Upper lobe of left lung (tissue), 6 donors: ENCODE measurements around the gene PAM. TPM values are rescaled to one million over a fixed set of nuclear protein-coding genes. Genes with fewer than 3 reads are reported as not detected.

Experiments
- ATAC-seq, 2 donors: fragments of 200-7000 bp; cut with Tn5 transposase; one replicate each; pipeline ENCODE4 v1.9.1; 2022; ENCODE audit warnings: mild to moderate bottlenecking in 2 of 2, moderate library complexity in 2 of 2; ENCODE audit not compliant: low FRiP score in 2 of 2
- DNase-seq, 2 donors: peaks; one replicate each; pipeline ENCODE4 v3.0.0-alpha.2; 2019 to 2020
- H3K27ac ChIP-seq, 4 donors: fragments of 200-600 bp; sonication (generic); one replicate each; pipeline ENCODE4 v1.5.1; 2016 to 2019
- H3K27me3 ChIP-seq, 4 donors: fragments of 200-600 bp; sonication (generic); one replicate each; pipeline ENCODE4 v1.5.1; 2017 to 2019
- H3K36me3 ChIP-seq, 4 donors: fragments of 200-600 bp; sonication (generic); one replicate each; pipeline ENCODE4 v1.5.1; 2016 to 2019
- H3K4me1 ChIP-seq, 4 donors: fragments of 200-600 bp; sonication (generic); one replicate each; pipeline ENCODE4 v1.5.1; 2018 to 2019
- H3K4me3 ChIP-seq, 4 donors: fragments of 200-600 bp; sonication (generic); one replicate each; pipeline ENCODE4 v1.5.1; 2017 to 2019; ENCODE audit warnings: mild to moderate bottlenecking in 2 of 4, moderate library complexity in 1 of 4
- H3K9me3 ChIP-seq, 4 donors: fragments of 200-600 bp; sonication (generic); one replicate each; pipeline ENCODE4 v1.5.1; 2018 to 2019
- CTCF ChIP-seq, 6 experiments: fragments of 450-650 bp in 4 of 6; fragments of 200-600 bp in 2 of 6; sonication (generic) in 2 of 6; IDR thresholded peaks; one replicate each; pipeline ENCODE4 v1.5.1; 2016 to 2019; ENCODE audit warnings: antibody characterized with exemption in 6 of 6
- EP300 ChIP-seq, 4 donors: sonication (generic); formaldehyde crosslinking; IDR thresholded peaks; one replicate each; pipeline ENCODE4 v1.5.1; 2017; ENCODE audit warnings: antibody characterized with exemption in 4 of 4, control low read depth in 2 of 4
- POLR2A ChIP-seq, 4 donors: fragments of 450-650 bp; IDR thresholded peaks; one replicate each; pipeline ENCODE4 v1.5.1; 2016 to 2017; ENCODE audit warnings: antibody characterized with exemption in 4 of 4, mild to moderate bottlenecking in 2 of 4
- POLR2AphosphoS5 ChIP-seq, 2 donors: sonication (generic); formaldehyde crosslinking; IDR thresholded peaks; one replicate each; pipeline ENCODE4 v1.5.1; 2017; ENCODE audit warnings: antibody characterized with exemption in 2 of 2
- WGBS, 2 donors: methylation state at CpG; one replicate each; pipeline ENCODE4 v1.1.5; 2017 to 2018; 5-methylcytosine and 5-hydroxymethylcytosine counted together
- total RNA-seq, 6 donors: library from RNA; depleted of rRNA in 4 of 6; stranded (reverse); fragments of >200 nt in 4 of 6; gene quantifications; one replicate each; pipeline versions ENCODE4 v1.1.0 to v1.2.1, GENCODE V29; 2016 to 2021
- donor health status: DM: no; HTN: no; CAD: no; lungs with moderate emphysema.
- donor health status: DM: no; HTN: yes; CAD: no; lungs with severe emphysema.

Gene PAM
- total RNA-seq, 6 donors from 2014 or later: 91.1 to 428 (median 212) TPM

DNA sequence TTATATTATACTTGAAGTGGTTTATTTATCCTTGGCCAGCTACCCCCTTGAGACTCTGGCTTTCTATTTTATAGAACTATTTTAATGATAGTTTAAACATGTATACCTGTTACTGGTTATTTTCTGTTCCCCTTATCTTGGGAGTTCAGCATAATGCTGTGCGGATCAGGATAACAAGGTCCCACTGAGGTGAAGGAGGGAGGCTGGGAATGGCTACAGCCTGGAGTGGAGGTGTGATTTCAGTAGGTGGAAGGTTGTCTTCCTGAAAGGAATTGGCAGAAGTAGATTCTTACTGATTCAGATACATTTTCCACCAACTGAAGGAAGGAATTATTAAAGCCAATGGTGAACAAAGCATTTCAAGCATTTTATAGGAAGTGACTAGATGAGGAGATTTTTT lies 38.9 kb downstream of the PAM start:
- H3K9me3 ChIP-seq: no peaks in the 10 kb centered on the region
- no peaks in the 10 kb centered on the region for H3K27me3 ChIP-seq
- no peak overlapping the region for H3K4me3 ChIP-seq
- DNase-seq: no peak
- 96 to 97% methylated on average over 1 of the region's 1 CpG for WGBS, 2 donors
- no peak for ATAC-seq
- no peak overlapping the region for H3K27ac ChIP-seq
- TF ChIP-seq POLR2A (IDR thresholded peaks at IDR 0.05) (no peak), EP300 (IDR thresholded peaks at IDR 0.05) (no peak), CTCF (IDR thresholded peaks at IDR 0.05) (no peak)
- peaks cover 0 to 28% (median 9%) of the 10 kb centered on the region in 4 donors for H3K4me1 ChIP-seq
- no peaks in the 10 kb centered on the region for H3K36me3 ChIP-seq

GRCh38 chr5:102794677-102795331 lies 39.7 kb downstream of the PAM start:
- Histone ChIP-seq H3K27ac (no peak overlapping the region), H3K9me3 (no peaks in the 10 kb centered on the region), H3K27me3 (no peaks in the 10 kb centered on the region), H3K36me3 (no peaks in the 10 kb centered on the region), H3K4me3 (no peak overlapping the region), H3K4me1 (peaks cover under 1 to 34% (median 14%) of the 10 kb centered on the region in 4 donors)
- TF ChIP-seq POLR2A (IDR thresholded peaks at IDR 0.05) (no peak), CTCF (IDR thresholded peaks at IDR 0.05) (no peak), EP300 (IDR thresholded peaks at IDR 0.05) (no peak), POLR2AphosphoS5 (IDR thresholded peaks at IDR 0.05) (no peak)
- DNase-seq (no peak), ATAC-seq (no peak)
- 90 to 98% methylated on average over 3 of the region's 3 CpGs for WGBS, 2 donors

DNA sequence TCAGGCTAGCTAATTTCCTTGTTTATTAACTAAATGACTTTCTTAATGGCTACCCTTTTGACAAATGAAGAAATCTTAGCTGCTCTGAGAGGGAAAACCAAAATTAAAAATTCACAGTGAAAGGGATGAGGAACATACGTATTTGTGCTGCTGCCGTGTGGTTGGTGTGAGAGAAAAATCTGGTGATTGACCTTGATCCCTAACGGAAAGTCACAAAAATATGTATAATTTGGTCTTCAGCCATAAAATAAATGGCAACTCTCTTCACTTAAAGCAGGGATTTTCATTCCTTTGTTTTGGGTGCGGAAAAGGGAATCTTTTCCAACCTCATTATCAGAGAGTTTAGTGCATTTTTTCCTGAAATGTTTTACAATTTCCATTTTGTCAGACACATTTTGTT lies 40.4 kb downstream of the PAM start:
- H3K27me3 ChIP-seq: no peaks in the 10 kb centered on the region
- no peak overlapping the region for H3K4me3 ChIP-seq
- DNase-seq (no peak), ATAC-seq (no peak)
- H3K4me1 ChIP-seq: peaks cover 8 to 37% (median 20%) of the 10 kb centered on the region in 4 donors
- TF ChIP-seq CTCF (IDR thresholded peaks at IDR 0.05) (no peak), POLR2A (IDR thresholded peaks at IDR 0.05) (no peak), POLR2AphosphoS5 (IDR thresholded peaks at IDR 0.05) (no peak), EP300 (IDR thresholded peaks at IDR 0.05) (no peak)
- 77 to 87% methylated on average over 4 of the region's 4 CpGs for WGBS, 2 donors
- no peaks in the 10 kb centered on the region for H3K9me3 ChIP-seq
- no peaks in the 10 kb centered on the region for H3K36me3 ChIP-seq
- H3K27ac ChIP-seq: no peak overlapping the region

DNA sequence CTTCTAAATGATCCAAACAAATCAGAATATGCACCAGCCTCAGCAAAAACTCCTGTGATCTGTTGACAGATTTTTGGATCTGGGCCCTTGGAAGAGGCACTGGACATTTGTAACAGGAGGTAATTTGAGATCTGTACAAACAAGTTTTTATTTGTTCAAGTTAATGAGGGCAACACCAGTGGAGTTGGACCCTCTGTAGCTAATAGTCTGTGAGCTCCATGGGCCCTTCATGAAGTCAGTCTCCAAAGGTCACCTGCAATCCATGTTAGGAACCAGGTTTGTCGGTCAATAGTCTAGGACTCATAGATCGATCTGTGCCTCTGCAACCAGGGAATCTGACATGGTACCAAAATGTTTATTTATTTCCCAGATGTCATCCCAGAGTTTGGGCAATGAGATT lies 40.9 kb downstream of the PAM start:
- 89 to 100% methylated on average over 2 of the region's 2 CpGs for WGBS, 2 donors
- no peaks in the 10 kb centered on the region for H3K27me3 ChIP-seq
- H3K4me1 ChIP-seq: peaks cover 10 to 40% (median 23%) of the 10 kb centered on the region in 4 donors
- no peaks in the 10 kb centered on the region for H3K9me3 ChIP-seq
- H3K4me3 ChIP-seq: no peak overlapping the region
- DNase-seq: no peak
- ATAC-seq: no peak
- H3K27ac ChIP-seq: no peak overlapping the region
- TF ChIP-seq CTCF (IDR thresholded peaks at IDR 0.05) (no peak), POLR2A (IDR thresholded peaks at IDR 0.05) (no peak), EP300 (IDR thresholded peaks at IDR 0.05) (no peak), POLR2AphosphoS5 (IDR thresholded peaks at IDR 0.05) (no peak)
- no peaks in the 10 kb centered on the region for H3K36me3 ChIP-seq

GRCh38 chr5:102796498-102796897 lies 41.4 kb downstream of the PAM start:
- ATAC-seq (no peak), DNase-seq (no peak)
- H3K36me3 ChIP-seq: no peaks in the 10 kb centered on the region
- H3K27ac ChIP-seq: no peak overlapping the region
- H3K27me3 ChIP-seq: no peaks in the 10 kb centered on the region
- WGBS, 2 donors: 85 to 89% methylated on average over 2 of the region's 2 CpGs
- TF ChIP-seq POLR2AphosphoS5 (IDR thresholded peaks at IDR 0.05) (no peak), CTCF (IDR thresholded peaks at IDR 0.05) (no peak)
- no peak overlapping the region for H3K4me3 ChIP-seq
- H3K9me3 ChIP-seq: no peaks in the 10 kb centered on the region
- peaks cover 10 to 45% (median 26%) of the 10 kb centered on the region in 4 donors for H3K4me1 ChIP-seq
